ENCODE measurements around the gene ADAM23.

DNA sequence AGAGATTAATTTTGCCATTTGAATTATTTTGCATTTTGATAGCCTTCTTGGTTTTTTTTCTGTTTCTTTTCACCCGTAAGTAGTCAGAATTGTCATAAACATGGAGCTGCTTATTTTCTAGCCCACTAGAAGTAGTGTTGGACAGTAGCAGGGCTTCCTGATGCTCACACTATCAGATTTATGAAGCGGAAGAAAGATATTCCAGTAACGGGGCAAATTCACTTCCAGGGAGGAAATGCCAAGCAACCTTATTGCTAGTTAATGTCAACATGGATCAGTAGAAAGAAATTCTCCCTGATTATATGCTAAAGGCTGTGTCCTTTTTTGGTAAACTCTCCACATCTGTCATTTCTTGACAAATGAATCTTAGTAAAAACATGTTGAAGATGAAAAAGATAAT is 19.2 kb upstream of the ADAM23 start:
- no peak for TF ChIP-seq EP300 (IDR thresholded peaks at IDR 0.05)
- no peak for TF ChIP-seq POLR2A (IDR thresholded peaks at IDR 0.05)

Data from ovary (tissue), 1 donor.